ENCODE measurements around the gene RTN1.

RTN1 gene

DNA sequence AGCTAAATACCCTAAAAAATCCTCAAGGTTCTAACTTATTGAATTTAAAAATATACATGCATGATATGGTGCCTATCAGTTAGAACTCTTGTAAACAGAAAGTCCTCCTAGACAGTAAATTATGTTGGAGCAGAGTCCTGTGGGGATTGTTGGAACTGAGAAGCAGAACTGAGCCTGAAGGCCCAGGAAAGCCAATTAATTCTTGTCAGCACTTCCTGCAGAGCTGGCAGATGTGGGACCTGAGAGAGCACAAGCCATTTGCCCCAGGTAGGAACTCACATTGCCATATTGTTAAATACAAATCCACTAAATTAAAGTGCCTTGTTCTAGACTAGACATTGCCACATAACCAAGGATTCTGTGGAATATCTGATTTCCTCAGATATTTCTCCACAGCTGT is 117.1 kb downstream of the RTN1 start:
- Histone ChIP-seq H3K27me3 (replicated peaks; ENCODE audit: control insufficient read depth, insufficient read depth, low read length) (no peaks in the 10 kb centered on the region), H3K36me3 (ENCODE audit: control insufficient read depth, insufficient read depth, low read length) (no peaks in the 10 kb centered on the region), H3K4me3 (replicated peaks; ENCODE audit: low read depth, low read length) (no peak overlapping the region)
- TF ChIP-seq, protein P1, sequence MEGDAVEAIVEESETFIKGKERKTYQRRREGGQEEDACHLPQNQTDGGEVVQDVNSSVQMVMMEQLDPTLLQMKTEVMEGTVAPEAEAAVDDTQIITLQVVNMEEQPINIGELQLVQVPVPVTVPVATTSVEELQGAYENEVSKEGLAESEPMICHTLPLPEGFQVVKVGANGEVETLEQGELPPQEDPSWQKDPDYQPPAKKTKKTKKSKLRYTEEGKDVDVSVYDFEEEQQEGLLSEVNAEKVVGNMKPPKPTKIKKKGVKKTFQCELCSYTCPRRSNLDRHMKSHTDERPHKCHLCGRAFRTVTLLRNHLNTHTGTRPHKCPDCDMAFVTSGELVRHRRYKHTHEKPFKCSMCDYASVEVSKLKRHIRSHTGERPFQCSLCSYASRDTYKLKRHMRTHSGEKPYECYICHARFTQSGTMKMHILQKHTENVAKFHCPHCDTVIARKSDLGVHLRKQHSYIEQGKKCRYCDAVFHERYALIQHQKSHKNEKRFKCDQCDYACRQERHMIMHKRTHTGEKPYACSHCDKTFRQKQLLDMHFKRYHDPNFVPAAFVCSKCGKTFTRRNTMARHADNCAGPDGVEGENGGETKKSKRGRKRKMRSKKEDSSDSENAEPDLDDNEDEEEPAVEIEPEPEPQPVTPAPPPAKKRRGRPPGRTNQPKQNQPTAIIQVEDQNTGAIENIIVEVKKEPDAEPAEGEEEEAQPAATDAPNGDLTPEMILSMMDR (IDR thresholded peaks at IDR 0.05; ENCODE audit: insufficient read depth, low read length, poor library complexity, severe bottlenecking): no peak
- no peak for DNase-seq (ENCODE audit: extremely low read depth, insufficient read length)

DNA sequence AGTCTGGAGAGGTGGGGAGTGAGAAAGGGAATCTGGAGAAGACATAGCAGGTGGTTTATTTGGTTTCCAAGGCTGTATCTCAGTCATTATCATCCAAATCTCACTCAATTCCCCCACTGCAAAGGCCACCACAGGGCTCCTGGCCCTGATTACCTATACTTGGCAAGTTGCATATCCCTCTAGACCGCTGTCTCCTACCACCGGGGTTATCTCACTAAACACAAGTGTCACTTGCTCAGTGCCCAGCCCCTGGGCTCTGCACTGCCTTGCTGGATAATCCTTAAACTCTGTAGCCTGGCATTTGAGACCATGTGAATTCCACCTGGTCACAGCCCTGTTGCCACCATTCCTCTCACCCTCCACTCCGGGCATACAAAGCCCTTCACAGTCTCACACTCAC is 119.0 kb downstream of the RTN1 start:
- Histone ChIP-seq H3K27me3 (replicated peaks; ENCODE audit: control insufficient read depth, insufficient read depth, low read length) (no peaks in the 10 kb centered on the region), H3K36me3 (ENCODE audit: control insufficient read depth, insufficient read depth, low read length) (no peaks in the 10 kb centered on the region), H3K4me3 (replicated peaks; ENCODE audit: low read depth, low read length) (no peak overlapping the region)
- DNase-seq (ENCODE audit: extremely low read depth, insufficient read length): no peak
- TF ChIP-seq, protein P1 (IDR thresholded peaks at IDR 0.05; ENCODE audit: insufficient read depth, low read length, poor library complexity, severe bottlenecking): no peak

DNA sequence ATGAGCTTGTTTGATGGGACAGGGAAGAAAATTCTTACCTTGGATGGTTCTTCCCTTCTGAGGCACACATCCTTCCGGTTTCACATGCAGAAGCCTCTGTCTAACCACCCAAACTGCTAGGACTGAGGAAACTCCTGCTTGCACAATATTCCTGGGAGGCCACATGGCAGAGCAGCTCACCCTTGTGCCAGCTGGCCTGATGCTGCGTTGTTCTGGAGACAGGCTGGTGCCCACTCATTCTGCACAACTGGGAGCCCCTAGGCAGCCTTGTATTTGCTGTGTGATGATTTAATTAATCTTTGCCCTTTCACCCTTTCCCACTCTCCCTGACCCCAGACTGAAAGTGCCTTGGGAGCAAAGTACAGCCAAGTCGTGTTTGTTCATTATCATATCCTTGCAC is 130.8 kb downstream of the RTN1 start:
- TF ChIP-seq, protein P1 (IDR thresholded peaks at IDR 0.05; ENCODE audit: insufficient read depth, low read length, poor library complexity, severe bottlenecking): no peak
- Histone ChIP-seq H3K27me3 (replicated peaks; ENCODE audit: control insufficient read depth, insufficient read depth, low read length) (no peaks in the 10 kb centered on the region), H3K36me3 (ENCODE audit: control insufficient read depth, insufficient read depth, low read length) (no peaks in the 10 kb centered on the region), H3K4me3 (replicated peaks; ENCODE audit: low read depth, low read length) (no peak overlapping the region)
- no peak for DNase-seq (ENCODE audit: extremely low read depth, insufficient read length)

DNA sequence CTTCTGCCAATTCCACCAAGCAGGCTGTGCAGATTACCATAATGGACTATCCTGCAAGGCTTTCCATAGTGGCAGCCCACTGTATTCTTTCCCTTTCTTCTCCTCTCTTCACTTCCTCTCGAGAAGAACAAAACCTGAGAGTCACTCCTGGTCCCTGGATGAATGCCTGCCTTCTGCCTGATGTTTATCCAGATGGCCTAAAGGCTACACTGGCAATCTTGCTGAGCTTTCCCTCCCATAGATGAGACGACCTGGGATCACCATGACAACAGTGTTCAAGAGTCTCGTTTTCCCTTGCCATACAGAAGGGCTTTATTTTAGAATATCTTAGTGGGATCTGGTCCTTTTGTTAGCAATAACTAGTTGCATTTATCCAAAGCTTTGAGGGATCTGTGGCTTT is 142.3 kb downstream of the RTN1 start:
- Histone ChIP-seq H3K36me3 (ENCODE audit: control insufficient read depth, insufficient read depth, low read length) (no peaks in the 10 kb centered on the region), H3K4me3 (replicated peaks; ENCODE audit: low read depth, low read length) (no peak overlapping the region), H3K27me3 (replicated peaks; ENCODE audit: control insufficient read depth, insufficient read depth, low read length) (no peaks in the 10 kb centered on the region)
- DNase-seq (ENCODE audit: extremely low read depth, insufficient read length): no peak
- TF ChIP-seq, protein P1 (IDR thresholded peaks at IDR 0.05; ENCODE audit: insufficient read depth, low read length, poor library complexity, severe bottlenecking): no peak

DNA sequence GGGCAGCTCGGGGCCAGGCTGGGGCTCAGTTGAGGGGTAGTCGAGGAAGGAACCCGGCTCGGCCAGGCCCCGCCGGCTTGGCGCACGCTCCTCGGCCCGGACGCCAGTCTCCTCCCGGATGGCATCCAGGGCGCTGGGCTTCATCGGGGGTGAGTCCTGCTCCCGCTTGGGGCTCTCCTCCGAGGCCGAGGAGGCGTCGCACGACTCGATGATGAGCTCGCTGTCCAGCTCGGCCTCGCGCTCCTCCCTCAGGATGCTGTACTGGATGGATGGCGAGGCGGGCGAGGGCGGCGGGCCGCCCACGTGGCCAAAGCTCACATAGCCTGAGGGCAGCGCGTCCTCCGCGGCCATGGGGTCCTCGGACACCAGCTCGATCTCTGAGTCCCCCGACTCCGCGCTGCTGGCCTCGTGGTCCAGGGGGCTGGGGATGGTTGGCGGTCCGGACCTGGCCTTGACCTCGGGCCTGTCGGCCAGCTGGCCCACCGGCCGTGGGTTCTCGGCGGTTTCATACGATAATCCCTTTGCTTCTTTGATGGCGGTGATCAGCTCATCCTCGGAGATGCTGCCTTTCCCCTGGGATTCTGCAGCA is 143.4 kb downstream of the RTN1 start:
- peak; percentile 11 for DNase-seq (ENCODE audit: extremely low read depth, insufficient read length)
- Histone ChIP-seq H3K4me3 (replicated peaks; ENCODE audit: low read depth, low read length) (no peak overlapping the region), H3K36me3 (ENCODE audit: control insufficient read depth, insufficient read depth, low read length) (no peaks in the 10 kb centered on the region), H3K27me3 (replicated peaks; ENCODE audit: control insufficient read depth, insufficient read depth, low read length) (no peaks in the 10 kb centered on the region)
- TF ChIP-seq, protein P1 (IDR thresholded peaks at IDR 0.05; ENCODE audit: insufficient read depth, low read length, poor library complexity, severe bottlenecking): no peak

DNA sequence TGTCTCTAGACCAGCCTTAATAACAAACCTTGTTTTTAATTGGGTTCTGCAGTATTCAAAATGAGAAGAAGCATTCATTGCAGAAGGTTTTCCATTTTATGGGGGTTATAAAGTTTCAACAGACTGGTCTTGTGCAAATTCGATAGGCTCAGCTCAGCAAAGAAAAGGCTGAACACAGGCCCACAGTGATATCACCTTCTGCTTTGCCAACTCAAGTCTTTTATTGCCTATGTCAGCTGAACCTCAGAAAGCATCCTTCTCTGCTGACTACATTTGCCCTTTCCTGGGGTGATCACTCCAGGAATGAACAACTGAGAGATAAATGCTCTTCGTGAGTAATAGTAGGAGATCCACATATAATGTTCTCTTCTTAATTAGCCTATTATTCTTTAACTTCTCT is 159.5 kb downstream of the RTN1 start:
- Histone ChIP-seq H3K4me3 (replicated peaks; ENCODE audit: low read depth, low read length) (no peak overlapping the region), H3K36me3 (ENCODE audit: control insufficient read depth, insufficient read depth, low read length) (no peaks in the 10 kb centered on the region), H3K27me3 (replicated peaks; ENCODE audit: control insufficient read depth, insufficient read depth, low read length) (no peaks in the 10 kb centered on the region; the same call in 1 of the 2 replicates)
- DNase-seq (ENCODE audit: extremely low read depth, insufficient read length): no peak
- TF ChIP-seq, protein P1 (IDR thresholded peaks at IDR 0.05; ENCODE audit: insufficient read depth, low read length, poor library complexity, severe bottlenecking): no peak

Data from GM06990 (cell line).